Duodenal mucosa (tissue), 2 donors: ENCODE results near the gene BHLHA15.

ENCODE experiments used
- H3K27ac ChIP-seq: one replicate; pipeline ENCODE4 v1.7.0; 2013; ENCODE audit warnings: low read depth, low read length
- H3K27me3 ChIP-seq, 2 donors: one replicate each; pipeline ENCODE4 v1.7.0; 2013; ENCODE audit warnings: low read length in 2 of 2, control low read depth in 1 of 2; ENCODE audit not compliant: insufficient read depth in 2 of 2, control insufficient read depth in 1 of 2
- H3K36me3 ChIP-seq, 2 donors: one replicate each; pipeline ENCODE4 v1.7.0; 2013; ENCODE audit warnings: low read length in 2 of 2, control low read depth in 1 of 2; ENCODE audit not compliant: insufficient read depth in 2 of 2, control insufficient read depth in 1 of 2
- H3K4me1 ChIP-seq, 2 donors: one replicate each; pipeline ENCODE4 v1.7.0; 2013; ENCODE audit warnings: low read length in 2 of 2, control low read depth in 1 of 2; ENCODE audit not compliant: insufficient read depth in 2 of 2, control insufficient read depth in 1 of 2
- H3K4me3 ChIP-seq, 2 donors: one replicate each; pipeline ENCODE4 v1.7.0; 2013; ENCODE audit warnings: low read length in 2 of 2, low read depth in 1 of 2
- H3K9ac ChIP-seq, 2 donors: one replicate each; pipeline ENCODE4 v1.7.0; 2013; ENCODE audit warnings: low read length in 2 of 2, low read depth in 1 of 2
- H3K9me3 ChIP-seq, 2 donors: one replicate each; pipeline ENCODE4 v1.7.0; 2013; ENCODE audit warnings: low read length in 2 of 2, control low read depth in 1 of 2; ENCODE audit not compliant: control insufficient read depth in 1 of 2

Gene BHLHA15

GRCh38 chr7:98186452-98187137, 24.6 kb upstream of the BHLHA15 start:
- H3K9ac ChIP-seq = no peak overlapping the region
- peaks cover 7 to 34% of the 10 kb centered on the region in 2 donors for H3K36me3 ChIP-seq
- H3K27ac ChIP-seq = no peak overlapping the region
- H3K9me3 ChIP-seq = no peaks in the 10 kb centered on the region
- no peaks in the 10 kb centered on the region for H3K4me1 ChIP-seq
- no peak overlapping the region for H3K4me3 ChIP-seq
- H3K27me3 ChIP-seq = no peaks in the 10 kb centered on the region

GRCh38 chr7:98187138-98187502, 24.1 kb upstream of the BHLHA15 start:
- no peaks in the 10 kb centered on the region for H3K9me3 ChIP-seq
- H3K9ac ChIP-seq = no peak overlapping the region
- H3K4me1 ChIP-seq = no peaks in the 10 kb centered on the region
- no peak overlapping the region for H3K27ac ChIP-seq
- peaks cover 12 to 39% of the 10 kb centered on the region in 2 donors for H3K36me3 ChIP-seq
- no peaks in the 10 kb centered on the region for H3K27me3 ChIP-seq
- H3K4me3 ChIP-seq = no peak overlapping the region

GRCh38 chr7:98189559-98189958, 21.7 kb upstream of the BHLHA15 start:
- Histone ChIP-seq H3K9me3 (no peaks in the 10 kb centered on the region), H3K4me1 (no peaks in the 10 kb centered on the region), H3K36me3 (peaks cover 34 to 58% of the 10 kb centered on the region in 2 donors), H3K9ac (no peak overlapping the region), H3K27me3 (no peaks in the 10 kb centered on the region), H3K27ac (no peak overlapping the region), H3K4me3 (no peak overlapping the region)

GRCh38 chr7:98191668-98192431, 19.4 kb upstream of the BHLHA15 start:
- no peaks in the 10 kb centered on the region for H3K4me1 ChIP-seq
- H3K4me3 ChIP-seq = no peak overlapping the region
- H3K9me3 ChIP-seq = no peaks in the 10 kb centered on the region
- H3K27ac ChIP-seq = no peak overlapping the region
- no peak overlapping the region for H3K9ac ChIP-seq
- no peaks in the 10 kb centered on the region for H3K27me3 ChIP-seq
- peaks cover 37 to 63% of the 10 kb centered on the region in 2 donors for H3K36me3 ChIP-seq

GRCh38 chr7:98192781-98193457, 18.3 kb upstream of the BHLHA15 start:
- H3K36me3 ChIP-seq = peaks cover 34 to 61% of the 10 kb centered on the region in 2 donors
- H3K27me3 ChIP-seq = no peaks in the 10 kb centered on the region
- H3K4me1 ChIP-seq = no peaks in the 10 kb centered on the region
- no peak overlapping the region for H3K27ac ChIP-seq
- H3K9me3 ChIP-seq = no peaks in the 10 kb centered on the region
- no peak overlapping the region for H3K9ac ChIP-seq
- no peak overlapping the region for H3K4me3 ChIP-seq

GRCh38 chr7:98193474-98194180, 17.6 kb upstream of the BHLHA15 start:
- Histone ChIP-seq H3K9ac (no peak overlapping the region), H3K36me3 (peaks cover 34 to 60% of the 10 kb centered on the region in 2 donors), H3K27me3 (no peaks in the 10 kb centered on the region), H3K27ac (no peak overlapping the region), H3K4me1 (no peaks in the 10 kb centered on the region), H3K4me3 (no peak overlapping the region), H3K9me3 (no peaks in the 10 kb centered on the region)

GRCh38 chr7:98194186-98194585, 17.1 kb upstream of the BHLHA15 start:
- H3K9ac ChIP-seq = no peak overlapping the region
- H3K4me1 ChIP-seq = no peaks in the 10 kb centered on the region
- H3K27ac ChIP-seq = no peak overlapping the region
- H3K4me3 ChIP-seq = no peak overlapping the region
- no peaks in the 10 kb centered on the region for H3K27me3 ChIP-seq
- peaks cover 34 to 55% of the 10 kb centered on the region in 2 donors for H3K36me3 ChIP-seq
- H3K9me3 ChIP-seq = no peaks in the 10 kb centered on the region

GRCh38 chr7:98194672-98195457, 16.4 kb upstream of the BHLHA15 start:
- Histone ChIP-seq H3K36me3 (peaks cover 34 to 48% of the 10 kb centered on the region in 2 donors), H3K9me3 (no peaks in the 10 kb centered on the region), H3K4me3 (no peak overlapping the region), H3K9ac (no peak overlapping the region), H3K4me1 (no peaks in the 10 kb centered on the region), H3K27me3 (no peaks in the 10 kb centered on the region), H3K27ac (no peak overlapping the region)

- no peak overlapping the region for H3K27ac ChIP-seq
- no peaks in the 10 kb centered on the region for H3K9me3 ChIP-seq
- H3K9ac ChIP-seq = no peak overlapping the region
- peaks cover 0 to 1% of the 10 kb centered on the region in 2 donors for H3K4me1 ChIP-seq
- peaks cover 27 to 36% of the 10 kb centered on the region in 2 donors for H3K36me3 ChIP-seq
- H3K27me3 ChIP-seq = no peaks in the 10 kb centered on the region
- H3K4me3 ChIP-seq = no peak overlapping the region
Observed at GRCh38 chr7:98196706-98197605, 14.3 kb upstream of the BHLHA15 start.
